Mucosa of rectum (tissue), 2 donors: ENCODE results near the gene TCN1.
"Not testable (repeated sequence)": the region's sequence is repeated elsewhere in the genome, so short reads cannot be mapped to it uniquely, and the experiment has no call there.

Experiments
- H3K27ac ChIP-seq, 2 donors: one replicate each; pipeline ENCODE4 v1.7.0; 2013; ENCODE audit warnings: inconsistent platforms in 2 of 2, low read depth in 2 of 2, low read length in 2 of 2
- H3K27me3 ChIP-seq, 2 donors: one replicate each; pipeline ENCODE4 v1.7.0; 2013; ENCODE audit warnings: low read length in 2 of 2; ENCODE audit not compliant: control insufficient read depth in 2 of 2, insufficient read depth in 2 of 2
- H3K36me3 ChIP-seq, 2 donors: one replicate each; pipeline ENCODE4 v1.7.0; 2013; ENCODE audit warnings: low read length in 2 of 2; ENCODE audit not compliant: control insufficient read depth in 2 of 2, insufficient read depth in 2 of 2
- H3K4me1 ChIP-seq, 2 donors: one replicate each; pipeline ENCODE4 v1.7.0; 2013; ENCODE audit warnings: low read length in 2 of 2, mild to moderate bottlenecking in 1 of 2; ENCODE audit not compliant: control insufficient read depth in 2 of 2, insufficient read depth in 2 of 2
- H3K4me3 ChIP-seq, 2 donors: one replicate each; pipeline ENCODE4 v1.7.0; 2013; ENCODE audit warnings: low read length in 2 of 2
- H3K9ac ChIP-seq, 2 donors: one replicate each; pipeline ENCODE4 v1.7.0; 2013; ENCODE audit warnings: low read length in 2 of 2, low read depth in 1 of 2, mild to moderate bottlenecking in 1 of 2
- H3K9me3 ChIP-seq, 2 donors: one replicate each; pipeline ENCODE4 v1.7.0; 2013; ENCODE audit warnings: low read length in 2 of 2; ENCODE audit not compliant: control insufficient read depth in 2 of 2
- donor health status: healthy.
- donor health status: Normal muscosa, but diverticular disease.

The TCN1 gene

GRCh38 chr11:59845399-59845798 is 20.9 kb downstream of the TCN1 start, which contains the start of gene CBLIF:
Gene CBLIF (minus strand): TSS chr11:59845499. CDS start chr11:59845453, 46 bp downstream.
- Histone ChIP-seq H3K27ac (peak within 1 kb of the TSS in 1 of 2 donors; percentile 9), H3K9me3 (no peaks in the 10 kb centered on the region), H3K4me3 (no peak within 1 kb of the TSS), H3K27me3 (no peaks in the 10 kb centered on the region), H3K4me1 (peaks cover 5 to 19% of the 10 kb centered on the region in 2 donors), H3K9ac (no peak within 1 kb of the TSS), H3K36me3 (no peaks in the 10 kb centered on the region)

- H3K36me3 ChIP-seq: no peaks in the 10 kb centered on the region
- H3K27ac ChIP-seq: no peak overlapping the region
- no peak overlapping the region for H3K4me3 ChIP-seq
- no peaks in the 10 kb centered on the region for H3K9me3 ChIP-seq
- H3K4me1 ChIP-seq: peaks cover 0 to 9% of the 10 kb centered on the region in 2 donors
- H3K9ac ChIP-seq: no peak overlapping the region
- no peaks in the 10 kb centered on the region for H3K27me3 ChIP-seq
These were observed 24.0 kb downstream of the TCN1 start for GRCh38 chr11:59842316-59842715.

- Histone ChIP-seq H3K9me3 (no peaks in the 10 kb centered on the region), H3K36me3 (no peaks in the 10 kb centered on the region), H3K9ac (no peak overlapping the region), H3K27ac (no peak overlapping the region), H3K4me1 (peaks cover 0 to 3% of the 10 kb centered on the region in 2 donors), H3K27me3 (no peaks in the 10 kb centered on the region), H3K4me3 (no peak overlapping the region)
These were observed 24.8 kb downstream of the TCN1 start for GRCh38 chr11:59841514-59841913.

GRCh38 chr11:59839615-59840014 is 26.7 kb downstream of the TCN1 start:
- Histone ChIP-seq H3K27ac (no peak overlapping the region), H3K9me3 (no peaks in the 10 kb centered on the region), H3K4me3 (no peak overlapping the region), H3K9ac (no peak overlapping the region), H3K27me3 (no peaks in the 10 kb centered on the region), H3K4me1 (no peaks in the 10 kb centered on the region), H3K36me3 (no peaks in the 10 kb centered on the region)

- no peak overlapping the region for H3K27ac ChIP-seq
- H3K9ac ChIP-seq: no peak overlapping the region
- H3K4me3 ChIP-seq: no peak overlapping the region
- H3K36me3 ChIP-seq: no peaks in the 10 kb centered on the region
- no peaks in the 10 kb centered on the region for H3K9me3 ChIP-seq
- no peaks in the 10 kb centered on the region for H3K4me1 ChIP-seq
- no peaks in the 10 kb centered on the region for H3K27me3 ChIP-seq
These were observed 32.7 kb downstream of the TCN1 start for GRCh38 chr11:59833602-59834001.

GRCh38 chr11:59829358-59829757 is 36.9 kb downstream of the TCN1 start:
- H3K4me3 ChIP-seq: no peak overlapping the region
- no peaks in the 10 kb centered on the region for H3K4me1 ChIP-seq
- no peaks in the 10 kb centered on the region for H3K27me3 ChIP-seq
- no peak overlapping the region for H3K9ac ChIP-seq
- no peak overlapping the region for H3K27ac ChIP-seq
- no peaks in the 10 kb centered on the region for H3K36me3 ChIP-seq
- H3K9me3 ChIP-seq: no peaks in the 10 kb centered on the region

- no peak overlapping the region for H3K4me3 ChIP-seq
- H3K27ac ChIP-seq: no peak overlapping the region
- H3K4me1 ChIP-seq: no peaks in the 10 kb centered on the region
- no peaks in the 10 kb centered on the region for H3K9me3 ChIP-seq
- no peaks in the 10 kb centered on the region for H3K36me3 ChIP-seq
- peak overlapping the region in 1 of 2 donors; percentile 53 for H3K9ac ChIP-seq
- no peaks in the 10 kb centered on the region for H3K27me3 ChIP-seq
These were observed 43.2 kb downstream of the TCN1 start for GRCh38 chr11:59822989-59823566.

- H3K27ac ChIP-seq: no peak overlapping the region
- no peaks in the 10 kb centered on the region for H3K9me3 ChIP-seq
- no peaks in the 10 kb centered on the region for H3K4me1 ChIP-seq
- no peak overlapping the region for H3K4me3 ChIP-seq
- no peaks in the 10 kb centered on the region for H3K36me3 ChIP-seq
- no peak overlapping the region for H3K9ac ChIP-seq
- H3K27me3 ChIP-seq: no peaks in the 10 kb centered on the region
These were observed 47.7 kb downstream of the TCN1 start for GRCh38 chr11:59818572-59818971.

- not testable (repeated sequence) for H3K36me3 ChIP-seq, H3K27ac ChIP-seq, H3K4me1 ChIP-seq, H3K4me3 ChIP-seq, H3K27me3 ChIP-seq, H3K9me3 ChIP-seq, H3K9ac ChIP-seq
These were observed 49.9 kb downstream of the TCN1 start for GRCh38 chr11:59816434-59816833.

GRCh38 chr11:59815754-59816153 is 50.5 kb downstream of the TCN1 start:
- no peaks in the 10 kb centered on the region for H3K27me3 ChIP-seq
- H3K9ac ChIP-seq: no peak overlapping the region
- H3K4me3 ChIP-seq: no peak overlapping the region
- no peak overlapping the region for H3K27ac ChIP-seq
- peaks cover 0 to 3% of the 10 kb centered on the region in 2 donors for H3K4me1 ChIP-seq
- H3K9me3 ChIP-seq: no peaks in the 10 kb centered on the region
- H3K36me3 ChIP-seq: no peaks in the 10 kb centered on the region

GRCh38 chr11:59814021-59814420 is 52.3 kb downstream of the TCN1 start:
- Histone ChIP-seq H3K27me3 (no peaks in the 10 kb centered on the region), H3K9ac (no peak overlapping the region), H3K9me3 (no peaks in the 10 kb centered on the region), H3K4me3 (no peak overlapping the region), H3K36me3 (no peaks in the 10 kb centered on the region), H3K27ac (no peak overlapping the region), H3K4me1 (peaks cover 4 to 8% of the 10 kb centered on the region in 2 donors)
